ENCODE data around the gene ARID1B. TPM values are rescaled to one million over a fixed set of nuclear protein-coding genes. Genes with fewer than 3 reads are reported as not detected.

ARID1B gene
- total RNA-seq, 2 donors from 2014 or later, result 74.0 to 110 TPM

DNA sequence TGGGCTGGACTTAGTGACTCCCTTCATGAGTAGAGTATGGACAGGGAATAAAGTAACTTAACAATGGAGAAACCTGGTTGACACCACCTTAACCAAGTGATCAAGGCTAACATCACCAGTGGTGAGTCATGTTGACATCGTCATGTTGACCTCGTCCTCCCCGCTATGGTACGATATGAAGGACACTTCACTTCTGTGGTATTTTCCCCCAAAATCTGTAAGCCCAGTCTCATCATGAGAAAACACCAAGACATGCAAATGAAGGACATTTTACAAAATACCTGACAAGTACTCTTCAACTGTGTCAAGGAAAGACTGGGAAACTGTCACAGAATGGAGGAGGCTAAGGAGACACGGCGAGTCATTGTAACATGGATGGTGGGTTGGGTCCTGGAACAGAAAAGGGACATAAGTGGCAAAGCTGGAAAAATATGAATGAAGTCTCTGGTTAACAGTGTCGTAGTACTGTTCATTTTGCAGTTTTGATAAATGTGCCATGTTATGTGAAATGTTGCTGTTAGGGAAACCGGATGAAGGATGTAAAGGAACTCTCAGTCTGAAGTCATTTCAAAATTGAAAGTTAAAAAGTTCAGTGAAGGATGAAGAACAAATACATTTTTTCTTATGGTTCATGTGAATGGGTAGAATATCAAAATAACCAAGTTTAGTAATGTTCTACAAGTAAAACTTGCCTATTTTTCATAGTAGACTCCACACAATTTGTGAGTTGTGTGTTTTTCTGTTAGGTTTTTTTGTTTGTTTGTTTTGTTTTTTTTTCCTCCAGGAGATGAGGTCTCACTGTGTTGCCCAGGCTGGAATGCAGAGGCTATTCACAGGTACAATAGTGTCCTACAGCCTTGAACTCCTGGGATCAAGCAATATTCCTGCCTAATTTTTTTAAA lies 298.6 kb downstream of the ARID1B start:
- H3K36me3 Mint-ChIP-seq (ENCODE audit: low read depth), result peaks cover 11% of the 10 kb centered on the region
- no peaks in the 10 kb centered on the region for H3K27me3 ChIP-seq (ENCODE audit: control insufficient read depth, insufficient read depth, low read length, poor library complexity, severe bottlenecking)
- no peak overlapping the region for H3K4me3 ChIP-seq (ENCODE audit: low read length)
- H3K9me3 ChIP-seq (ENCODE audit: control insufficient read depth, low read length), result no peaks in the 10 kb centered on the region
- H3K4me1 ChIP-seq (ENCODE audit: control insufficient read depth, insufficient read depth, low read length), result peaks cover 7% of the 10 kb centered on the region
- TF ChIP-seq, protein P1, sequence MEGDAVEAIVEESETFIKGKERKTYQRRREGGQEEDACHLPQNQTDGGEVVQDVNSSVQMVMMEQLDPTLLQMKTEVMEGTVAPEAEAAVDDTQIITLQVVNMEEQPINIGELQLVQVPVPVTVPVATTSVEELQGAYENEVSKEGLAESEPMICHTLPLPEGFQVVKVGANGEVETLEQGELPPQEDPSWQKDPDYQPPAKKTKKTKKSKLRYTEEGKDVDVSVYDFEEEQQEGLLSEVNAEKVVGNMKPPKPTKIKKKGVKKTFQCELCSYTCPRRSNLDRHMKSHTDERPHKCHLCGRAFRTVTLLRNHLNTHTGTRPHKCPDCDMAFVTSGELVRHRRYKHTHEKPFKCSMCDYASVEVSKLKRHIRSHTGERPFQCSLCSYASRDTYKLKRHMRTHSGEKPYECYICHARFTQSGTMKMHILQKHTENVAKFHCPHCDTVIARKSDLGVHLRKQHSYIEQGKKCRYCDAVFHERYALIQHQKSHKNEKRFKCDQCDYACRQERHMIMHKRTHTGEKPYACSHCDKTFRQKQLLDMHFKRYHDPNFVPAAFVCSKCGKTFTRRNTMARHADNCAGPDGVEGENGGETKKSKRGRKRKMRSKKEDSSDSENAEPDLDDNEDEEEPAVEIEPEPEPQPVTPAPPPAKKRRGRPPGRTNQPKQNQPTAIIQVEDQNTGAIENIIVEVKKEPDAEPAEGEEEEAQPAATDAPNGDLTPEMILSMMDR (conservative IDR thresholded peaks at IDR 0.05), result no peak
- no peak overlapping the region for H3K4me3 Mint-ChIP-seq
- H3K9me3 Mint-ChIP-seq, result no peaks in the 10 kb centered on the region
- H3K9ac ChIP-seq (ENCODE audit: extremely low read depth, low read length, poor library complexity, severe bottlenecking), result no peak overlapping the region
- H3K4me1 Mint-ChIP-seq, result peaks cover 26% of the 10 kb centered on the region
- no peak for DNase-seq
- H3K27me3 Mint-ChIP-seq (ENCODE audit: insufficient read depth), result no peaks in the 10 kb centered on the region
- H3K27ac ChIP-seq (ENCODE audit: low read depth, low read length), result no peak overlapping the region
- WGBS, 2 experiments (ENCODE audit: insufficient coverage in 1 of 2, insufficient read length in 1 of 2), result 96 to 97% methylated on average over 7 to 8 of the region's 8 CpGs
- no peak overlapping the region for H3K27ac Mint-ChIP-seq
- H3K36me3 ChIP-seq (ENCODE audit: control insufficient read depth, insufficient read depth, low read length), result no peaks in the 10 kb centered on the region

DNA sequence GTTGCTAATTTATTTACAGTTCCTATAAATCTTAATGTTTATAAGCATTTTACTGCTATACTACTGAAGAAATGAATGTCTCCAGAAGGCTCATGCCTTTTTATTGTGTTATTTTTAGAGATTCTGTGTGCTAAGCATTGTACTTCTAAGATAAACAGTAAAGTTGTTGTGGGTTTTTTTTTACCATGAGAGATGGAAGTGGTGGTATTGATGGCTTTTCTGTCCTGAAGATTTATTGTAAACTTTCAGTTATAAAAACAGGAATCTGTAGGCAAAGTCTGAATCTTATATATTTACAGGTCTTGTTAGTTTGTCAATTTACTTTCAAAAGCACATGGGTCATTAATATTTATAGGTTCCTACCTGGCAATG lies 299.3 kb downstream of the ARID1B start:
- Mint-ChIP-seq H3K9me3 (no peaks in the 10 kb centered on the region), H3K36me3 (ENCODE audit: low read depth) (peaks cover 11% of the 10 kb centered on the region), H3K4me1 (peaks cover 29% of the 10 kb centered on the region), H3K27ac (no peak overlapping the region), H3K4me3 (no peak overlapping the region), H3K27me3 (ENCODE audit: insufficient read depth) (no peaks in the 10 kb centered on the region)
- H3K27me3 ChIP-seq (ENCODE audit: control insufficient read depth, insufficient read depth, low read length, poor library complexity, severe bottlenecking), result no peaks in the 10 kb centered on the region
- DNase-seq, result no peak
- no peak overlapping the region for H3K9ac ChIP-seq (ENCODE audit: extremely low read depth, low read length, poor library complexity, severe bottlenecking)
- H3K4me3 ChIP-seq (ENCODE audit: low read length), result no peak overlapping the region
- peaks cover 10% of the 10 kb centered on the region for H3K4me1 ChIP-seq (ENCODE audit: control insufficient read depth, insufficient read depth, low read length)
- TF ChIP-seq, protein P1 (conservative IDR thresholded peaks at IDR 0.05), result no peak
- H3K9me3 ChIP-seq (ENCODE audit: control insufficient read depth, low read length), result no peaks in the 10 kb centered on the region
- no peak overlapping the region for H3K27ac ChIP-seq (ENCODE audit: low read depth, low read length)
- no peaks in the 10 kb centered on the region for H3K36me3 ChIP-seq (ENCODE audit: control insufficient read depth, insufficient read depth, low read length)

DNA sequence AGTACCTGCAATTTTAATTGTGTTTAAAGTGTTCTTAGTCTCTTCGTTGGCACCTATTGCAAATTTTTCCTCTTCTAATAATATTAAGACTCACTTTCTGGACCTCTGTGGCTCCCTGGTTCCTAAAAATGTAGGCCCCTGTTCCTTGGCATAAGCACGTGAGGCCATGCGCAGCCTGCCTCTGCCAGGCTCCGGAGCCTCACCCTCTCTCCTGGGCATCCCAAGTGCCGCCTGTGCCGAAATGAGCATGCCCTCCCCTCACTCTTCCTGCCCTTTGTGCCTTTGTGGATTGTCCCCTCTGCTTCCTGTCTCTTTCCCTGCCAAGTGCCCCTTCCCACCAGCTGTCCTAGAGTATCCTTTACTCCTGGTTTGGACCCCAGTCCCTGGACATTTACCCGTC lies 300.1 kb downstream of the ARID1B start:
- Histone ChIP-seq H3K4me1 (ENCODE audit: control insufficient read depth, insufficient read depth, low read length) (peaks cover 10% of the 10 kb centered on the region), H3K36me3 (ENCODE audit: control insufficient read depth, insufficient read depth, low read length) (no peaks in the 10 kb centered on the region), H3K27ac (ENCODE audit: low read depth, low read length) (no peak overlapping the region), H3K9me3 (ENCODE audit: control insufficient read depth, low read length) (no peaks in the 10 kb centered on the region), H3K9ac (ENCODE audit: extremely low read depth, low read length, poor library complexity, severe bottlenecking) (no peak overlapping the region), H3K27me3 (ENCODE audit: control insufficient read depth, insufficient read depth, low read length, poor library complexity, severe bottlenecking) (no peaks in the 10 kb centered on the region), H3K4me3 (ENCODE audit: low read length) (no peak overlapping the region)
- no peaks in the 10 kb centered on the region for H3K9me3 Mint-ChIP-seq
- H3K27me3 Mint-ChIP-seq (ENCODE audit: insufficient read depth), result no peaks in the 10 kb centered on the region
- H3K27ac Mint-ChIP-seq, result no peak overlapping the region
- no peak for DNase-seq
- no peak overlapping the region for H3K4me3 Mint-ChIP-seq
- TF ChIP-seq, protein P1 (conservative IDR thresholded peaks at IDR 0.05), result no peak
- peaks cover 29% of the 10 kb centered on the region for H3K4me1 Mint-ChIP-seq
- WGBS, 2 experiments (ENCODE audit: insufficient coverage in 1 of 2, insufficient read length in 1 of 2), result 93 to 100% methylated on average over 3 to 7 of the region's 7 CpGs
- peaks cover 11% of the 10 kb centered on the region for H3K36me3 Mint-ChIP-seq (ENCODE audit: low read depth)

All from endodermal cell (in vitro differentiated cells).